GM21576 (cell line): ENCODE results near the gene SGSM2.

Experiments
- ATAC-seq: cut with Tn5 transposase; IDR thresholded peaks from one replicate; pipeline ENCODE4 v1.9.1; 2021; ENCODE audit warnings: mild to moderate bottlenecking, moderate library complexity; ENCODE audit not compliant: unreplicated experiment

SGSM2 gene

GRCh38 chr17:2416010-2416734 is 78.9 kb downstream of the SGSM2 start:
- ATAC-seq = no peak

GRCh38 chr17:2418572-2418971 is 81.3 kb downstream of the SGSM2 start:
- no peak for ATAC-seq

GRCh38 chr17:2419486-2419885 is 82.2 kb downstream of the SGSM2 start:
- no peak for ATAC-seq

GRCh38 chr17:2420176-2420575 is 82.9 kb downstream of the SGSM2 start:
- no peak for ATAC-seq

GRCh38 chr17:2421315-2422147 is 84.2 kb downstream of the SGSM2 start:
- no peak for ATAC-seq

GRCh38 chr17:2423271-2423670 is 86.0 kb downstream of the SGSM2 start:
- no peak for ATAC-seq

- ATAC-seq = no peak
These were observed 89.9 kb downstream of the SGSM2 start for GRCh38 chr17:2427215-2427614.

- ATAC-seq = no peak
These were observed 90.6 kb downstream of the SGSM2 start for GRCh38 chr17:2427910-2428309.
